Measurements from ENCODE around the gene PPP2R5E.

Gene PPP2R5E

DNA sequence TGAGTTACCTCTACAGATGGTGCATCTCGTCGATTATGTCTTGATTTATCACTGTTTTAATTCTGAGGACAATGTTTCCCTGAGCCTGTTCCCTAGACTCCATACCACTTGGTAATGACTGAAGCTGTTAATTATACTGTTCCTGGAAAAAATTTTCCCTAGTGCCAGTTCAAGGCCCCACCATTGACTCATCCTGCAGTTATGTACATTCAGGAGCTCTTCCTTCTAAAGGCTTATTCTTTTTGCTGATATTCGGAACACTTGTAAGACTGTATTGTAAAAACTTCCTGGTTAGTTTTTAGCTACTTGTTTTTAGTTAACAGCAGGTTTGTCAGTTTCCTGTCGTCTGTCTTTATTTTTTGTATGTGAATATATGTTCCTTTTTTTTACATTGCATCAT lies 30.4 kb upstream of the PPP2R5E start:
- peak; percentile 46; the same call in 1 of the 3 replicates for ATAC-seq
- TF ChIP-seq GLIS3 (CRISPR knock-in tag; IDR thresholded peaks at IDR 0.05) (no peak), BACH2 (CRISPR knock-in tag; IDR thresholded peaks at IDR 0.05; ENCODE audit: borderline replicate concordance) (no peak), ZNF565 (CRISPR knock-in tag; conservative IDR thresholded peaks at IDR 0.05; ENCODE audit: low read depth) (no peak), PPARA (CRISPR knock-in tag; IDR thresholded peaks at IDR 0.05; ENCODE audit: borderline replicate concordance) (no peak), OSR1 (CRISPR knock-in tag; IDR thresholded peaks at IDR 0.05) (no peak), ARNTL (CRISPR knock-in tag; IDR thresholded peaks at IDR 0.05; ENCODE audit: borderline replicate concordance, low read depth) (no peak), ZNF8 (CRISPR knock-in tag; IDR thresholded peaks at IDR 0.05) (no peak), ISL1 (CRISPR knock-in tag; IDR thresholded peaks at IDR 0.05) (no peak), TOX (CRISPR knock-in tag; IDR thresholded peaks at IDR 0.05; ENCODE audit: borderline replicate concordance) (no peak), ESRRG (CRISPR knock-in tag; IDR thresholded peaks at IDR 0.05) (no peak), ZNF70 (CRISPR knock-in tag; IDR thresholded peaks at IDR 0.05) (no peak), TCF4 (CRISPR knock-in tag; IDR thresholded peaks at IDR 0.05; ENCODE audit: borderline replicate concordance) (no peak), RARB (CRISPR knock-in tag; IDR thresholded peaks at IDR 0.05) (no peak)
- TF ChIP-seq, protein P1, sequence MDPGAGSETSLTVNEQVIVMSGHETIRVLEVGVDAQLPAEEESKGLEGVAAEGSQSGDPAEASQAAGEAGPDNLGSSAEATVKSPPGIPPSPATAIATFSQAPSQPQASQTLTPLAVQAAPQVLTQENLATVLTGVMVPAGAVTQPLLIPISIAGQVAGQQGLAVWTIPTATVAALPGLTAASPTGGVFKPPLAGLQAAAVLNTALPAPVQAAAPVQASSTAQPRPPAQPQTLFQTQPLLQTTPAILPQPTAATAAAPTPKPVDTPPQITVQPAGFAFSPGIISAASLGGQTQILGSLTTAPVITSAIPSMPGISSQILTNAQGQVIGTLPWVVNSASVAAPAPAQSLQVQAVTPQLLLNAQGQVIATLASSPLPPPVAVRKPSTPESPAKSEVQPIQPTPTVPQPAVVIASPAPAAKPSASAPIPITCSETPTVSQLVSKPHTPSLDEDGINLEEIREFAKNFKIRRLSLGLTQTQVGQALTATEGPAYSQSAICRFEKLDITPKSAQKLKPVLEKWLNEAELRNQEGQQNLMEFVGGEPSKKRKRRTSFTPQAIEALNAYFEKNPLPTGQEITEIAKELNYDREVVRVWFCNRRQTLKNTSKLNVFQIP (CRISPR knock-in tag; IDR thresholded peaks at IDR 0.05; ENCODE audit: borderline replicate concordance, low read depth), result no peak
- TF ChIP-seq, protein P2, sequence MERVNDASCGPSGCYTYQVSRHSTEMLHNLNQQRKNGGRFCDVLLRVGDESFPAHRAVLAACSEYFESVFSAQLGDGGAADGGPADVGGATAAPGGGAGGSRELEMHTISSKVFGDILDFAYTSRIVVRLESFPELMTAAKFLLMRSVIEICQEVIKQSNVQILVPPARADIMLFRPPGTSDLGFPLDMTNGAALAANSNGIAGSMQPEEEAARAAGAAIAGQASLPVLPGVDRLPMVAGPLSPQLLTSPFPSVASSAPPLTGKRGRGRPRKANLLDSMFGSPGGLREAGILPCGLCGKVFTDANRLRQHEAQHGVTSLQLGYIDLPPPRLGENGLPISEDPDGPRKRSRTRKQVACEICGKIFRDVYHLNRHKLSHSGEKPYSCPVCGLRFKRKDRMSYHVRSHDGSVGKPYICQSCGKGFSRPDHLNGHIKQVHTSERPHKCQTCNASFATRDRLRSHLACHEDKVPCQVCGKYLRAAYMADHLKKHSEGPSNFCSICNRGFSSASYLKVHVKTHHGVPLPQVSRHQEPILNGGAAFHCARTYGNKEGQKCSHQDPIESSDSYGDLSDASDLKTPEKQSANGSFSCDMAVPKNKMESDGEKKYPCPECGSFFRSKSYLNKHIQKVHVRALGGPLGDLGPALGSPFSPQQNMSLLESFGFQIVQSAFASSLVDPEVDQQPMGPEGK (CRISPR knock-in tag; IDR thresholded peaks at IDR 0.05; ENCODE audit: borderline replicate concordance), result no peak
- TF ChIP-seq, protein P3, sequence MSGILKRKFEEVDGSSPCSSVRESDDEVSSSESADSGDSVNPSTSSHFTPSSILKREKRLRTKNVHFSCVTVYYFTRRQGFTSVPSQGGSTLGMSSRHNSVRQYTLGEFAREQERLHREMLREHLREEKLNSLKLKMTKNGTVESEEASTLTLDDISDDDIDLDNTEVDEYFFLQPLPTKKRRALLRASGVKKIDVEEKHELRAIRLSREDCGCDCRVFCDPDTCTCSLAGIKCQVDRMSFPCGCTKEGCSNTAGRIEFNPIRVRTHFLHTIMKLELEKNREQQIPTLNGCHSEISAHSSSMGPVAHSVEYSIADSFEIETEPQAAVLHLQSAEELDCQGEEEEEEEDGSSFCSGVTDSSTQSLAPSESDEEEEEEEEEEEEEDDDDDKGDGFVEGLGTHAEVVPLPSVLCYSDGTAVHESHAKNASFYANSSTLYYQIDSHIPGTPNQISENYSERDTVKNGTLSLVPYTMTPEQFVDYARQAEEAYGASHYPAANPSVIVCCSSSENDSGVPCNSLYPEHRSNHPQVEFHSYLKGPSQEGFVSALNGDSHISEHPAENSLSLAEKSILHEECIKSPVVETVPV (CRISPR knock-in tag; IDR thresholded peaks at IDR 0.05), result no peak
- TF ChIP-seq, protein P4, sequence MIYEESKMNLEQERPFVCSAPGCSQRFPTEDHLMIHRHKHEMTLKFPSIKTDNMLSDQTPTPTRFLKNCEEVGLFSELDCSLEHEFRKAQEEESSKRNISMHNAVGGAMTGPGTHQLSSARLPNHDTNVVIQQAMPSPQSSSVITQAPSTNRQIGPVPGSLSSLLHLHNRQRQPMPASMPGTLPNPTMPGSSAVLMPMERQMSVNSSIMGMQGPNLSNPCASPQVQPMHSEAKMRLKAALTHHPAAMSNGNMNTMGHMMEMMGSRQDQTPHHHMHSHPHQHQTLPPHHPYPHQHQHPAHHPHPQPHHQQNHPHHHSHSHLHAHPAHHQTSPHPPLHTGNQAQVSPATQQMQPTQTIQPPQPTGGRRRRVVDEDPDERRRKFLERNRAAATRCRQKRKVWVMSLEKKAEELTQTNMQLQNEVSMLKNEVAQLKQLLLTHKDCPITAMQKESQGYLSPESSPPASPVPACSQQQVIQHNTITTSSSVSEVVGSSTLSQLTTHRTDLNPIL (CRISPR knock-in tag; IDR thresholded peaks at IDR 0.05; ENCODE audit: low read depth), result no peak

DNA sequence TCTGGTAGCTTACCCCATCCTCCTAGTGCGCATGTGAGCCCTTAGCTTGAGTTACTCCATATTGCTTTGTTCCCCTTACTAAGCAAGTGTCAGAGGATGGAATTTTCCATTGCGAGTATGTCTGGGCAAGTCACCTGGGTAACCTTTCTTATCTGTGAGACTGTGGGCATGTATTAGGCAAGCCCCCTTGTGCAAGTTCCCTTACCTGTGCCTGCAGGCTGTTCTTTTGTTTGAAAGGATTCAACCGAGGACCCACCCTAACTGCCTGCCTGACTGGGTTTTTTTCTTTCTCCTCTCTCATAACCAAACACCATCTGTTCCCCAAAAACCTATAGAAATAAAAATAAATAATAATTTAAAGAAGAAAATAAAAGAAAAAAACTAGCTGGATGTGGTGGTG lies 22.3 kb upstream of the PPP2R5E start:
- no peak for ATAC-seq
- TF ChIP-seq TOX (CRISPR knock-in tag; IDR thresholded peaks at IDR 0.05; ENCODE audit: borderline replicate concordance) (no peak), PPARA (CRISPR knock-in tag; IDR thresholded peaks at IDR 0.05; ENCODE audit: borderline replicate concordance) (no peak), ZFP3 (CRISPR knock-in tag; IDR thresholded peaks at IDR 0.05) (no peak), ZC3H10 (CRISPR knock-in tag; IDR thresholded peaks at IDR 0.05) (no peak), OSR1 (CRISPR knock-in tag; IDR thresholded peaks at IDR 0.05) (no peak), SNAI2 (CRISPR knock-in tag; IDR thresholded peaks at IDR 0.05) (no peak), ARNTL (CRISPR knock-in tag; IDR thresholded peaks at IDR 0.05; ENCODE audit: borderline replicate concordance, low read depth) (no peak), BACH2 (CRISPR knock-in tag; IDR thresholded peaks at IDR 0.05; ENCODE audit: borderline replicate concordance) (no peak), ISL1 (CRISPR knock-in tag; IDR thresholded peaks at IDR 0.05) (no peak), ZNF70 (CRISPR knock-in tag; IDR thresholded peaks at IDR 0.05) (no peak)
- TF ChIP-seq, protein P2 (CRISPR knock-in tag; IDR thresholded peaks at IDR 0.05; ENCODE audit: borderline replicate concordance), result no peak
- TF ChIP-seq, protein P1 (CRISPR knock-in tag; IDR thresholded peaks at IDR 0.05; ENCODE audit: borderline replicate concordance, low read depth), result no peak
